HG03469 (cell line): ENCODE results near the gene SAMD4A.
A peak's percentile ranks its signal among the peaks of the same experiment; 100 is the strongest.

Experiments used
- ATAC-seq: cut with Tn5 transposase; IDR thresholded peaks from one replicate; pipeline ENCODE4 v1.9.1; 2021; ENCODE audit warnings: mild to moderate bottlenecking, moderate library complexity, moderate number of reproducible peaks; ENCODE audit not compliant: unreplicated experiment

The SAMD4A gene

DNA sequence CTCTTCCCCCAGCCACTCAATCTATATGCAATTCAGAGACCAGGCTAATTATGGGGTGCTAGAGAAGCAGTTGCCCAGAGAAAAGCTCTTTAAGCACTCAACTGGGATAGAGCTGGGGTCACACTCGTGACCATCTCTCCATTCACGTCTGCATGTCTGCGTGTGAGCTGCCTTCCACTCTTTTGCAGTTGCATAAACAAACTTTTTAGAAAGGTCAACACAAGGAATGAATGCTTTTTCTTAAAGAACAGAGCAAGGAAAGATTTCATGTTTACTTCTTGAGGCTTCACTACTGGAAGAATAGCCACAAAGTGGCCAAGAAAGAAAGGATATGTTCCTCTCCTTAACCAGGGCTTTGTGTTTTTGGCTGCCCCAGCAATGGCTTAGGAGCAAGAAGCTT, 151.1 kb downstream of the SAMD4A start:
- ATAC-seq = no peak

DNA sequence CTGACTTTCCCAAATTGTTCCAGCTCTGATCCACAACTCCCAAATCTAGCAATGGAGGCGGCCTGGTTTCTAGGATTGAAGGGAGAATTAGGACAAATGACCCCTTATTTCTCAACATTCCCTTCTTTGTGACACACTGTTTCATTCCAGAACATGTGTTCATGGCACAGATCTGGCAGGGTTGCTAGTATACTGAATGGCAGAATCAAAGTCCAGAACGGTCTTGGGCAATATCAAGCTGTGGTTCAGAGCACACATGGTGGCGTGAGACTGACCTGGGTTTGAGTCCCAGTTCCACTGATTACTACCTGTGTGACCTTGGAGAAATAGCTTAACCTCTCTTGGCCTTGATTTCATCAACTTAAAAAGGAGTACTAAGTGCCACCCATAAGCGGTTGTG, 152.5 kb downstream of the SAMD4A start:
- ATAC-seq = no peak

DNA sequence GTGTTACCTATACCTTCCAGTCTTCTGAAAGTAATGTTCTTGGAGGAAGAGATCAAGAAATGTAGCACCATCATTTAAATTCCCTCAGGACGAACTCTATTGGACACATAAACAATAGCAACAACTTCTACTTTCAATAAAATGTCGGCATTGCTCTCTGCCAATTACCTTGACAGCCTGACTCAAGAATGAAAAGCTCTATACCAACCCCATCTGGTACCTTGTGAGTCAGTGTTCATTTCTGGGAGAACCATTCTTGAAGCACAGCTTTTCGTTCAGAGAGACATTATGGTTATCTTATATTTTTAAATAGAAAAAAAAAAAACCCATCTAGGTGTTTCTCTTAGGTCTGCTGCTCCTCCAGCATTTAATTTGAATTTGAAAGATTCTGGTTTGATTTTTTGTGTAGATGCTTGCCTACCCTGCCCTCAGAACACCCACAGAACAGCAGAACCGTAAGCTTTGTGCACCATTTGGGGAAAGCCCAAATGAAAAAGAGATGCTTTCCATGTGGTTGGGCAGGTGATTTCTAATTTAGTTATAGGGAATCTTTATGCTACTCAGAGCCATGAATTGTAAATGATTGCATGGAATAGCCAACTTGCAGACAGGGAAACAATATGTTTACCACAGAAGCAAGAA, 156.0 kb downstream of the SAMD4A start:
- no peak for ATAC-seq

DNA sequence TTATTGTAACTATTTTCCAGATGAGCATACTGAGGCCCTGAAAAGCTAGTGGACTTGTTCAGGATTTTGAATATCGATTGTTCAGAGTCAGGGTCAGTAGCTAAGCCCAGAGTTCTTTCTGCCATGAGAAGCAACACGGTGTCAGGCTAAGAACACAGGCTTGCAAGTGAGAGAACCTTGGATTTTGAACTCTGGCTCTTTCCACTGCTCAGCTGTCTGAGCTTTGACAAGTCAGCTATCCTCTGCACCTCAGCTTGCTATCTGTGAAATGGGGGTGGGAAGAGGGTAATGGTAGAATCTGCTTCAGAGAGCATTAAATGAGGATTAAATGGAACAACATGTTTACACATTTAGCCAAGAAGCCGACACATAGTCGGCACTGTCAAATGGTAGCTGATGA, 157.2 kb downstream of the SAMD4A start:
- no peak for ATAC-seq

- no peak for ATAC-seq
These were observed 157.9 kb downstream of the SAMD4A start for GRCh38 chr14:54724676-54725325.

DNA sequence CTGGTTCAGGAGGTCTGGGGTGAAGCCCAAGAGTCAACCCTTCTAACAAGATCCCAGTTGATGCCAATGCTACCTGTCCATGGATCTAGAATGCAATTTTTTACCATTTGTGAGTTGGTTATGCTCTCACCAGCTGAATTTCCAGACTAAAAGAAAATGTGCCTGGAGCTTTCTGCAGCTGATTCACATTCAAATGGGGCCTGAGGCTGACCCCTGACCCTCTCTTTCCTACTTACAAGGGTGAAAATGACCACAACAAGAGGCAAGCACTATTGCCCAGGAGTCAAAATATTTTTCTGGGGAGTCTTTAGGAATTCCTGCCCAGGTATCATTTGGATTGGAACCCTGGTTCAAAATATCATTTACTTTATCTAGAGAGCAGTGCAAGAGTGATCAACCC, 159.1 kb downstream of the SAMD4A start:
- ATAC-seq = no peak

DNA sequence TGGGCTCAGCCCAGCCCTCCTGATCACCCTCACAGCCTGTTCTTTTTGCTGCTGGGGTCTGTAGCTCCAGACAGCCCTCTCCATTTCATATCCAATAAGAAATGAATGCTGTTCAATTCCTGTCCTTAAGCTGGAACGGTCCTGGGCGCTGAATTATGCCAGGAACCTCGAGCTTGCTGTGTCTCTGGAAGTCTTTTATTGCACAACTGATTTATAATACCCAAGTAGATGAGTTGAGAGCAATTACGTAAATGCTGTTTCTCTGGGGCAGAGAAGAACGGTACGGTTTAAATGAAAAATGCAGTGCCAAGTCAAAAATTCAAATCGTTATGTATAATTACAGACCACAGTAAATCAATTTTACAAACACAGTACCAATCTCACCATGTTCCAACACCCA, 161.0 kb downstream of the SAMD4A start:
- no peak for ATAC-seq

DNA sequence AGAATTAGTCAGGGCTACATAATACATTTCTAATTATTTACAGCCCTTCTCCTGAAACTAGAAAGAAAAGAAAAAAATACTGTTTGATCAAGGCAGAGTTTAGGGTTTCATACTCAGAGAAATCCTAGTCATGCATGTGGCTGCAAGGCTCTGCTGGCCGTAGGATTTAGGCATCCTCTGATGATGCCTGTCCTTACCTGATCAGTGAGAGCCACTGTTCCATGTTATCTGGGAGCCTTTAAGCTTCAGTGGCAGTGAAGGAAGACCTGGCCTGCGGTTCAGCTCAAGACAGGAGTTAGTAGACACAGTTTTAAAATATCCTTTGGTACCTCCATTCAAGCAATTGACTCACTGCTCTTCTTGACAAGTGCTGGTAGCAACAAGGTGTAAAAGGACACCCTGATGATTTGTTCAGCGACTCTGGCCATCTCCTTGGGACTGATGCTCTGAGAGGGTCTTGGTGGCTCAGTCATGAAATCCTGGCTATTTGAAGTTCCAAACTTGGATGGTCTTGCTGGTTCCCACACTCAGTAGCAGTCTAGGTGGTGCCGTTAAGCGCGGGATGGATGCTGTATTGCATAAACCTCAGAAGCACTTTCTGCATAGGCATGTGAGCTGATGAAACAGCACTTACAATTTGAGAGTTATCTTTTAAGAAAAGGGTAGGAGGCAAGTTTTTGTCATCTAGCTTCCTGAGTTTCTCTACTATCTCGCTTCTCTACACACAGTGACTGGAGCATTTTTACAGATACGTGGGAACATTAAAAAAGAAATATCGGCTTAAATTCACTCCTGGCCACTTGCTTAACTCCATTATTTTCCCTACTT, 162.0 kb downstream of the SAMD4A start:
- ATAC-seq = no peak

DNA sequence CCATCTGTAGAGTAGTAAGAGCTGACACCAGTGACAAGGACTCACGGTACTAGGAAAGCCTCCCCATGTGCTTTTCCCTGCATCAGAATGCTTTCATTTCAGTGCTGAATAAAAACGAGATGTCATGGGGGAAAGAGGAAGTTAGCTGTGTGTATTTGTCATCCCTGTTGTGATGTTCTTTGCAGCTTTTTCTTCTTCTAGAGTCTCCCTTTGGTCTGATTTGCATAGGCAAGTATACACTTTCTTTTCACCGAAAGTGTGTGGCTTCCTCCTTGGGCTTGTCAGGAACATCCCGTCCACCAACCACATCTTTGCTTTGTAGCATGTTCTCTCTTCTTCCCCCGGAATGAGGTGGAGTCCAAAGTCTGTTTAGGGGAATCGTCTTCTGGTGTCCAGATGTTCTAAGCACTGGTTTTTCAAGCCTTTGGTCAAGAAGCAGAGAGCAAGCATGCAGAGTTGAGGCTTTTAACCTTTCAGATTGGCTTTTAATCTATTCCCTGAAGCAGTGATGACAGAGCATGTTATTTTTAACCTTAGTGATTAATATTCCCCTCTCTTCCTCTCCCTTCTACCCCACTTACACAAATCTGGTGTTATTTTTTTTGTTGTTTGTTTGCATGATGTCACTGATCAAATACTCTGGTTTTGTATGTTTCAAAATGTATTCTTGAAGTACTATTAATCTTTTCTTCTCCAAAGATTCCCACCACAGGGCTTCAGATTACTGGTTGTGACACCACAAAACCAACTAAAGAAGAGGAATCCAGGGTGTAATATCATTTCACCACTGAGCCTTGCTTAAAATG, 163.4 kb downstream of the SAMD4A start:
- ATAC-seq = peak; percentile 94

DNA sequence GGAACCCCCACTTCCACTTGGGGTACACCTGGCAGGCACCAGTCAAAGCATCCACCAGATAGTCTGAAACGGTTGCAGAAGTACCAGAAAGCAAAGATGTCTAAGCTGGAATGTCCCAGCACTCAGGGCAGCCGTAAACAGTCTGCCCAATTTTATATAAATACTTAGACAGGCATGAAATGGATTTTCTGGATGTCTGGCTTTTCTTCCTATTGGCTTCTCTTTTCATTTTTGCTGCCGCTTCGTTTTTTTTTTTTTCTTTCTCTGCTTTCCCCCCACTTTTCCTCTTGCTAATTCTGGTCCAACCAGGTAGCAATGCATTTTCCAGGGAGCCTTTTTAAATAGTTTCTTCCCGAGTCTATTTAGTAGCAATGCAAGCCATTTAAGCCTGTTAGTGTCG, 168.0 kb downstream of the SAMD4A start:
- no peak for ATAC-seq

GRCh38 chr14:54735424-54735823, 168.5 kb downstream of the SAMD4A start:
- no peak for ATAC-seq

- ATAC-seq = no peak
These were observed 170.3 kb downstream of the SAMD4A start for GRCh38 chr14:54737132-54737711.

GRCh38 chr14:54738009-54738408, 171.1 kb downstream of the SAMD4A start:
- ATAC-seq = no peak

DNA sequence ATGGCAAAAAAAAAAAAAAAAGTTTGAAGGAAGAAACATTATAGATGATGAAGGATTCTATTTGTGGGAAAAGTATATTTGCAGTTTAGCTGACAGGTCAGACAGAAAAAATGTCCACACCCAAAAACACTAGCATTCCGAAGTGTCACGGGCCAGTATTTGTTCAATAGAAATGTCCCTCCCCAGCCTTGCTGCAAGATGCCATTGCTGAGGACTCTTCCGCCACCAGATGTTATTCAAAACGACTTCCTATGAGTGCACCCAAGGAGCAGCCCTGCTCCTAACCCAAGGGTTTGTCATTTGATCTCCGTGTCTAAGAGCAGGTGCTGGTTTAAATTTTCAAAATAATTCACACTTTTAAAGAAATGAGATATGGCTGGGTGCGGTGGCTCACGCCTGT, 172.6 kb downstream of the SAMD4A start:
- no peak for ATAC-seq

DNA sequence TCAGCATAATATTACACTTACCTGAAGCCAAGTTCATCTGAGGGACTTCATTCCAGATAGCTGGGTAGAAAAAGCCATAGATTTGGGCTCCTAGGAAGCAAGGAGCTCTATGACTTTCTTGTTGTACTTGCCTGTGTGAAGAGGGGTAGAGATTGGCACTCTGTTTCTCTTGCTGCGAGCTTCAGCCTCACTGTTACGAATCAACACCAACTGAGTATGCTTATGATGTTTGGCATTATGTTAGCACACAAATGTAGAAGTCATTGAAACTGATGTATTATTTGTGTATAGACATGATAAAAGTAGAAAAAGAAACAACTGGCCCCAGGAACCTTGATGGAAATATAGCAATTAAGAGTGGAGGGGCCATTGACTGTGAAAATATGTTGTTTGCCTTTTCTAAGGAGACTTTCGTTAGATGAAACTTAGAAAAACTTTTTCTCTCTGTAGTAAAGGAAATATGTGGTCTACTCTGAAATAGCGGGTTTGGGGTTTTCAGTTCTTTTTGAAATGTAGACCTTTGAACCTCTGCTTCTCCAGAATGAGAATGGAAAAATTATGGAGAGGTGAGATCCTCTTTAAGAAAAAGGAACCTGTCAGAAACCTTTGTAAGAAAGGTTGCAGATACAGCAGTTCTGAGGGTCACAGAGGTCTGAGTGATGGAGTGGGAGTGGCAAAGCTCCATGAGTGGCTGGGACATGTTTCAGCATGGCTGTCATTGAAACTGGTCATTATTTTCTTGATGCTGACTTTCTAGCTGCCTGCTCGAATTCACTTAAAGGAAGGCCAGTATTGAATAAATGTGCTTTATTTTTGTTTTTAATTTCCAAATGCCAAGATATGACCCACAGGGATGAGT, 175.8 kb downstream of the SAMD4A start:
- ATAC-seq = no peak

GRCh38 chr14:54743382-54743781, 176.5 kb downstream of the SAMD4A start:
- no peak for ATAC-seq

DNA sequence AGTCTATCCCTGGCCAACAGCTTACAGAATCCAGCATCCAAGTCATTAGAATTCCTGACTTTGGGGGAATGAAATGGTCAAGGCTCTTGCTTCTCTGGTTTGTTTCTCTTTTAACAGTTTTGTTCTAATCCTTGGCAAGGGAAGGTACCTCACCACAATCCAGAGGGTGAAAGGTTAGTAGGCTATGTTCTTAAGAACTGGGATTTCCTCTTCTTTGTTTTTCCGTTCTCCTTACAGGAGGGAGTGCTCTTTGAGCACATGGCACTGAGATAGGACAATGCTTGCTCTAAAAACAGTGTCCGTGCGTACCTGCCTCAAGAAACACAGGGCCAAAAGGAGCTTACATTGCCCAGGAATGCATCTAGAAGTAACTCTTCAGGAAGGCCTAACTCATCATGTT, 179.1 kb downstream of the SAMD4A start:
- ATAC-seq = no peak

DNA sequence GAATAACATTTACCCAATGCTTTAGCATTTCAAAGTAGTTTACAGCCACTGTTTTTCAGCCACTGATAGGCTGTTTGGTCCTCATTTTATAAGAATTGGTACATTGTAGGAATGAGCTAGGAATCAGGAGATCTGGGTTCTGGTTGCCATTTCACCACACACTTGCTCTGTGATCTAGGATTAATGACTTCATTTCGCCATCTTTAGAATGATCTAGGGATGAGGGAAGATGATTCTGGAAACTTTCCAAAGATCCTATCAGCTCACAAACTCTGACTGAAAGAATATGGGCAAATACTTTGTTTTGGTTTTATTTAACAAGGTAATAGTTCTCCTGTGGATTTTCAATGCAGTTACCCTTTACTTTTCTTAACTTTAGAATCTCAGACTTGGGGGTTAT, 180.7 kb downstream of the SAMD4A start:
- ATAC-seq = no peak

DNA sequence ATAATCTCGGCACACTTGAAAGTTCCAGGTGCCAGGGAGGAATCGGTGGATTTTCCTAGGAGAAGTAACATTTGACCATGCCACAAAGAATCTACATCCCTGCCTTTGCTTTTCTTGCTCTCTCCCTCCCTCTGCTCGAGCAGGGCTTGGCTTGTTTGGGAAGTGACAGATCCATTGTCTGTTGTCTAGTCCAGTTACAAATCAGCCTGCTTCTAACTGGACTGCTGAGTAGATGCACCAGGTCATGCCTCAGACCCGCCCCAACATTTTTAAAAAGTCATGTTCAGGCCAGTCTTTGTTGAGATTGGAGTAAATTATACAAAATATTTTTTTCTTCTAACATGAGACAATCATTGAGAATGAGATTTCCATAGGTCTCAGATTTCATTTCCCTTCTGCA, 182.3 kb downstream of the SAMD4A start:
- no peak for ATAC-seq

GRCh38 chr14:54749727-54750126, 182.8 kb downstream of the SAMD4A start:
- ATAC-seq = no peak
